Measurements from ENCODE around the gene NCK1. TPM values are rescaled to one million over a fixed set of nuclear protein-coding genes. Genes with fewer than 3 reads are reported as not detected.

NCK1 gene
- total RNA-seq, 2 donors from 2014 or later = 41.2 to 63.6 TPM

DNA sequence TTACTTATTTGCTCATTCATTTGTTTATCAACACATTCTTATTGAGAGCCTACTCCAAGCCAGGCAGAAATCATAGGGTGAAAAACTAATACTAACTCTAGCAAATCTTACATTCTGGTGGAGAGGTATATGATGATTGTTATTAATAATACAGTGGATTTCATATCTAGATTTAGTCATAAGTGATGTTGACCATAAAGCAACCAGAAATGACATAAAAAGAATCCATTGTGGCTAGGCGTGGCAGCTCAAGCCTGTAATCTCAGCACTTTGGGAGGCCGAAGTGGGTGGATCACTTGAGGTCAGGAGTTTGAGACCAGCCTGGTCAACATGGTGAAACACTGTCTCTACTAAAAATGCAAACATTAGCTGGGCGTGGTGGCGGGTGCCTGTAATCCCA lies 69.6 kb downstream of the NCK1 start:
- no peak for ATAC-seq
- no peaks in the 10 kb centered on the region for H3K9me3 Mint-ChIP-seq
- DNase-seq (ENCODE audit: low spot score) = no peak
- H3K36me3 Mint-ChIP-seq = peaks cover 6% of the 10 kb centered on the region
- no peaks in the 10 kb centered on the region for H3K27me3 Mint-ChIP-seq
- H3K27ac Mint-ChIP-seq = peak overlapping the region in 1 of 2 donors; percentile 52
- peaks cover 38 to 42% of the 10 kb centered on the region in 2 donors for H3K4me1 Mint-ChIP-seq (ENCODE audit: low read depth in 2 of 2)
- no peak overlapping the region for H3K4me3 Mint-ChIP-seq

- no peak overlapping the region for H3K4me3 Mint-ChIP-seq
- H3K27me3 Mint-ChIP-seq = no peaks in the 10 kb centered on the region
- H3K4me1 Mint-ChIP-seq (ENCODE audit: low read depth in 2 of 2) = peaks cover 40 to 41% of the 10 kb centered on the region in 2 donors
- DNase-seq (ENCODE audit: low spot score) (no peak), ATAC-seq (no peak)
- H3K36me3 Mint-ChIP-seq = peaks cover 8% of the 10 kb centered on the region
- no peaks in the 10 kb centered on the region for H3K9me3 Mint-ChIP-seq
- H3K27ac Mint-ChIP-seq = peak overlapping the region; percentile 63 to 91
Observed at GRCh38 chr3:136932523-136932922, 70.5 kb downstream of the NCK1 start.

GRCh38 chr3:136932978-136933772 lies 71.2 kb downstream of the NCK1 start:
- no peak for ATAC-seq
- H3K9me3 Mint-ChIP-seq = no peaks in the 10 kb centered on the region
- H3K27me3 Mint-ChIP-seq = no peaks in the 10 kb centered on the region
- H3K4me1 Mint-ChIP-seq (ENCODE audit: low read depth in 2 of 2) = peaks cover 41% of the 10 kb centered on the region in 2 donors
- no peak for DNase-seq (ENCODE audit: low spot score)
- peaks cover 14% of the 10 kb centered on the region for H3K36me3 Mint-ChIP-seq
- peak overlapping the region; percentile 63 to 91 for H3K27ac Mint-ChIP-seq
- no peak overlapping the region for H3K4me3 Mint-ChIP-seq

GRCh38 chr3:136937175-136937574 lies 75.2 kb downstream of the NCK1 start:
- DNase-seq (ENCODE audit: low spot score) (no peak), ATAC-seq (no peak)
- peaks cover 52 to 58% of the 10 kb centered on the region in 2 donors for H3K4me1 Mint-ChIP-seq (ENCODE audit: low read depth in 2 of 2)
- peaks cover 10% of the 10 kb centered on the region for H3K36me3 Mint-ChIP-seq
- H3K27ac Mint-ChIP-seq = no peak overlapping the region
- no peaks in the 10 kb centered on the region for H3K9me3 Mint-ChIP-seq
- H3K27me3 Mint-ChIP-seq = no peaks in the 10 kb centered on the region
- H3K4me3 Mint-ChIP-seq = no peak overlapping the region

DNA sequence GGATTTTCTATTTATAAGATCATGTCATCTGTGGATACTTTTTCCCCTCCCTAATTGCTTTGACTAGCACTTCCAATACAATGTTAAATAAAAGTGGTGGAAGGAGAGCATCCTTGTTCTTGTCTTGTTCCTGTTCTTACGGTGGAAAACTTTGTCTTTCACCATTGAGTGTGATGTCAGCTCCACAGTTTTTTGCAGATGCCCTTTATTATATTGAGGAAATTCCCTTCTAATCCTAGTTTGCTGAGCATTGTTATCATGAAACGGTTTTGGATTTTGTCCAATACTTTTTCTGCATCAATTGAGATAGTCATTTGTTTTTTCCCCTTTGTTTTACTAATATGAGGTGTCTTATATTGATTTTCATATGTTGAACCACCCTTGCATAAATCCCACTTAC lies 75.8 kb downstream of the NCK1 start:
- Mint-ChIP-seq H3K9me3 (no peaks in the 10 kb centered on the region), H3K27ac (peak overlapping the region in 1 of 2 donors; percentile 10), H3K27me3 (no peaks in the 10 kb centered on the region), H3K4me3 (no peak overlapping the region), H3K36me3 (peaks cover 10% of the 10 kb centered on the region), H3K4me1 (ENCODE audit: low read depth in 2 of 2) (peaks cover 54 to 58% of the 10 kb centered on the region in 2 donors)
- DNase-seq (ENCODE audit: low spot score) (no peak), ATAC-seq (no peak)

DNA sequence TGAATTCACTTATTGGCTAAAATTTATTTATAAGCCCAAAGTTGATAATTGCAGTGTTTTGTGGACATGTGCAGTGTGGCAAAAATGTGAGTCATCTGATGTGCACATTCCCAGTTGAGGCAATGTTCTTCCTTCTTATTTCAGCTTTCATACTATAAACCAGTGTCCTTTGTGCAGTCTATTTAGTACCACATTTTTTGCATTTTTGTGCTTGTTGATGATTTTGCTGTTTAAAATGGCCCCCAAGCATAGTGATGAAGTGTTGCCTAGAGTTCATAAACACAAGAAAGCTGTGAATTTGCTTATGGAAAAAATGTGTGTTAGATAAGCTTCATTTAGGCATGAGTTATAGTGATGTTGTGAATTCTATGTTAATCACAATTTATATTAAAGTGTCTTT lies 76.3 kb downstream of the NCK1 start:
- Mint-ChIP-seq H3K36me3 (peaks cover 10% of the 10 kb centered on the region), H3K27ac (peak overlapping the region in 1 of 2 donors; percentile 10)

GRCh38 chr3:136939489-136939888 lies 77.5 kb downstream of the NCK1 start:
- Mint-ChIP-seq H3K4me1 (ENCODE audit: low read depth in 2 of 2) (peaks cover 56 to 61% of the 10 kb centered on the region in 2 donors), H3K27ac (peak overlapping the region; percentile 10 to 64)
- peak; percentile 48 to 59 for ATAC-seq

More for the DNA sequence above, 76.3 kb downstream of the NCK1 start:
- no peaks in the 10 kb centered on the region for H3K27me3 Mint-ChIP-seq
- no peak overlapping the region for H3K4me3 Mint-ChIP-seq
- H3K4me1 Mint-ChIP-seq (ENCODE audit: low read depth in 2 of 2) = peaks cover 54 to 58% of the 10 kb centered on the region in 2 donors
- DNase-seq (ENCODE audit: low spot score) (no peak), ATAC-seq (no peak)
- H3K9me3 Mint-ChIP-seq = no peaks in the 10 kb centered on the region

GRCh38 chr3:136942803-136943202 lies 80.8 kb downstream of the NCK1 start:
- ATAC-seq (no peak), DNase-seq (ENCODE audit: low spot score) (no peak)
- Mint-ChIP-seq H3K4me3 (no peak overlapping the region), H3K27ac (peak overlapping the region in 1 of 2 donors; percentile 7), H3K27me3 (no peaks in the 10 kb centered on the region), H3K9me3 (no peaks in the 10 kb centered on the region), H3K36me3 (peaks cover 12% of the 10 kb centered on the region), H3K4me1 (ENCODE audit: low read depth in 2 of 2) (peaks cover 51 to 58% of the 10 kb centered on the region in 2 donors)

More at GRCh38 chr3:136939489-136939888, 77.5 kb downstream of the NCK1 start:
- Mint-ChIP-seq H3K9me3 (no peaks in the 10 kb centered on the region), H3K27me3 (no peaks in the 10 kb centered on the region), H3K36me3 (peaks cover 10% of the 10 kb centered on the region), H3K4me3 (peak overlapping the region; percentile 46)
- no peak for DNase-seq (ENCODE audit: low spot score)

DNA sequence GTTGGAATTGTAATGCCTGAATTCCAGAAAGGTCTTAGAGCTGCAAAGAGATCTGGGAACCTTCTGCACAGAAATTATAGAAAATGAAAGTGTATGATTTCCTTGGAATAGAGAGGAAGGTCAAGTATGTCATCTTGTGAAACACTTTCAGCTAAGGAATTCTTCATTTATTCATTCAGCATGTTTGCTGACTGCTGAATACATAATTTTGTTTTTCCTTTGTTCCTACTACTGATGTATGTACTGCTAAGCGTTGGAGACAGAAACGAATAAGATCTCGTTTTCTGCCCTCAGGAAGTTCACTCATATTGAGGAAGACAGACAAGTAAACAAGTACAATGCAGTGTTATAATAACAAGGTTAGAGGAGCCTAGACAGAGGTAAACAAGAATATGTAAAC lies 81.4 kb downstream of the NCK1 start:
- Mint-ChIP-seq H3K9me3 (no peaks in the 10 kb centered on the region), H3K36me3 (peaks cover 9% of the 10 kb centered on the region), H3K27me3 (no peaks in the 10 kb centered on the region), H3K27ac (peak overlapping the region in 1 of 2 donors; percentile 7), H3K4me3 (no peak overlapping the region), H3K4me1 (ENCODE audit: low read depth in 2 of 2) (peaks cover 46 to 54% of the 10 kb centered on the region in 2 donors)
- no peak for ATAC-seq
- no peak for DNase-seq (ENCODE audit: low spot score)

GRCh38 chr3:136946978-136947377 lies 85.0 kb downstream of the NCK1 start:
- H3K4me3 Mint-ChIP-seq = no peak overlapping the region
- DNase-seq (ENCODE audit: low spot score) (no peak), ATAC-seq (no peak)
- H3K9me3 Mint-ChIP-seq = no peaks in the 10 kb centered on the region
- H3K36me3 Mint-ChIP-seq = peaks cover 9% of the 10 kb centered on the region
- H3K27ac Mint-ChIP-seq = no peak overlapping the region
- H3K4me1 Mint-ChIP-seq (ENCODE audit: low read depth in 2 of 2) = peaks cover 28 to 31% of the 10 kb centered on the region in 2 donors
- no peaks in the 10 kb centered on the region for H3K27me3 Mint-ChIP-seq

DNA sequence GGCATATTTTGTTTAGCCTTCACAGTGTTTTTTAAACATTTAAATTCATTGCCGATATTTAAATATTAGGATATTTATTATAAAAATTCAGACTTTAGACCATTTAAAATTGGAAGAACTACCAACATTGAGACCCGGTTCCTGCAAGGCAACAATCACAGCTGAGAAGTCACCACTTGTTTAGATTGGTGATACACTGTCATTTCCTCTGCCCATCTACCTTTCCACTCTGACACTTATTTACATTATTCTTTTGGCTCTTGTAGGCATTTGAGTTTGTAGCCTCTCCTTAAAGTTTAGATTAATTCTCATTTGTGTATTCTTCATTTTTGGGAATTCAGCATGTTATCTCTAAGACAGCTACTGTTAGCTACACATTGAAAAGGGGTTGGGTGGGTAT lies 85.5 kb downstream of the NCK1 start:
- no peak overlapping the region for H3K4me3 Mint-ChIP-seq
- H3K27me3 Mint-ChIP-seq = no peaks in the 10 kb centered on the region
- H3K4me1 Mint-ChIP-seq (ENCODE audit: low read depth in 2 of 2) = peaks cover 23 to 27% of the 10 kb centered on the region in 2 donors
- peak overlapping the region in 1 of 2 donors; percentile 3 for H3K27ac Mint-ChIP-seq
- peaks cover 9% of the 10 kb centered on the region for H3K36me3 Mint-ChIP-seq
- no peaks in the 10 kb centered on the region for H3K9me3 Mint-ChIP-seq
- DNase-seq (ENCODE audit: low spot score) = no peak
- ATAC-seq = no peak

DNA sequence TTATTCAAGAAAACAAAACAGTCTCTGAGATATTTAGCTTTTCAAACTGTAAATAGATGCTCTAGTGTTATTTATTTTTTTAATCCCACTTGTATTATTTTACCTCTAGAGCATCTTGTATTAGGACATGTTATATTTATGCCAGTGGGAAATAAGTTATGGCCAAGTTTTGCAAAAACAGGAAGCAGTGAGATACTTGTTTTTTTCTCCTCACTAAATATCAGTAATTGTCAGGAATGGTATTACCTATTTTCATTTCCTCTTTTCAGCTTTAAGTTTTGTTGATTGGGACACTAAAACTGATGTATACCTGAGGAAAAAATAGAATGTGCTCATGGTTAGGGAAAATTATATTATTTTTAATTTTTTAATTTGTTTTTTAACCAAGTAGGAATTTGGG lies 87.1 kb downstream of the NCK1 start:
- H3K36me3 Mint-ChIP-seq = peaks cover 9% of the 10 kb centered on the region
- H3K4me1 Mint-ChIP-seq (ENCODE audit: low read depth in 2 of 2) = peaks cover 9 to 12% of the 10 kb centered on the region in 2 donors
- ATAC-seq (no peak), DNase-seq (ENCODE audit: low spot score) (no peak)
- H3K27ac Mint-ChIP-seq = no peak overlapping the region
- H3K27me3 Mint-ChIP-seq = no peaks in the 10 kb centered on the region
- no peak overlapping the region for H3K4me3 Mint-ChIP-seq
- H3K9me3 Mint-ChIP-seq = no peaks in the 10 kb centered on the region

- DNase-seq (ENCODE audit: low spot score) (no peak), ATAC-seq (no peak)
- no peaks in the 10 kb centered on the region for H3K27me3 Mint-ChIP-seq
- peaks cover 9% of the 10 kb centered on the region for H3K36me3 Mint-ChIP-seq
- peaks cover 11 to 13% of the 10 kb centered on the region in 2 donors for H3K4me1 Mint-ChIP-seq (ENCODE audit: low read depth in 2 of 2)
- no peaks in the 10 kb centered on the region for H3K9me3 Mint-ChIP-seq
- no peak overlapping the region for H3K4me3 Mint-ChIP-seq
- no peak overlapping the region for H3K27ac Mint-ChIP-seq
Observed at GRCh38 chr3:136949708-136950107, 87.7 kb downstream of the NCK1 start.

- no peak overlapping the region for H3K27ac Mint-ChIP-seq
- no peak overlapping the region for H3K4me3 Mint-ChIP-seq
- peaks cover 6% of the 10 kb centered on the region for H3K36me3 Mint-ChIP-seq
- ATAC-seq (no peak), DNase-seq (ENCODE audit: low spot score) (no peak)
- no peaks in the 10 kb centered on the region for H3K9me3 Mint-ChIP-seq
- peaks cover 20 to 22% of the 10 kb centered on the region in 2 donors for H3K4me1 Mint-ChIP-seq (ENCODE audit: low read depth in 2 of 2)
- no peaks in the 10 kb centered on the region for H3K27me3 Mint-ChIP-seq
Observed at GRCh38 chr3:136950623-136951022, 88.6 kb downstream of the NCK1 start.
